Measurements from ENCODE around the gene AIMP2.

DNA sequence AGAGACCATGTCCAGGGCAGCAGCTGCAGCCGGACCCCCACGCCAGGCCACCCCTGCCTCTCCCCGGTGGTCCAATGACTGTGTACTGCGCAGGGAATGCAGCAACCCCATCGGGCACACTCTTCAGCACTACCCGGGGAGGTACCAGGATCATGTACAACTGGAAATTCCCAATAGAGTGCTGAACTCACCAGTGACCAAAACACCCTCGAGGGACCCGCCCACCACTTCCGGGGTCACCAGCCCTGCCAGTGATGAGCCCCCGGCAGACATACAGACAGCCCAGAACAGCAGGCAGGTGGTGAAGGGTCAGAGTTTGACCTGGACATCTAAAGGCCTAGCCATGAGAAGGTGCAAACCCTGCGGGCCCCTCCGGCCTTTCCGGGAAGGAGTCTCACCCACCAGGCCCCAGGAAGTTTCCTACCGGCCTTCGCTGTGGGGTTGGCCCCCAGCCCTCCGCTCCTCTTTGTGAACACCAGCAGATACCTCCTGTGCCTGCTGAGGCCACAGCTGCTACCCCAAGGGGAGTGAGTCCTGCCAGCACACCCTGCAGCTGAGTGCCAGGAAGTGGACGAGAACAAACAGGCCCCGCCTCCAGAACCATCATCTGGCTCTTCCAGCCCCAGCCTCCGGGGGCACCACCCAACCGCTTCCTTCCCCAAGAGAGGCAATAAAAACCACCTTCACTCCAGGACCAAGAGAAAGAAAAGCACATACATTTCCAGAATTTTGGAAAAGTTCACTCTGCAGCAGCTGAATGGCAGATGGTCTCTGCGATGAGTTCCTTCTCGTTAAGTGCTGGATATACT, 17.1 kb downstream of the AIMP2 start:
- TF ChIP-seq EP300 (IDR thresholded peaks at IDR 0.05; ENCODE audit: borderline replicate concordance in 1 of 2, low read depth in 2 of 2, low read length in 2 of 2) (no peak), SIX5 (IDR thresholded peaks at IDR 0.05; ENCODE audit: low read depth, low read length) (no peak), POLR2AphosphoS5 (IDR thresholded peaks at IDR 0.05; ENCODE audit: low read depth, low read length) (no peak), HDAC6 (IDR thresholded peaks at IDR 0.05; ENCODE audit: low read depth, low read length) (no peak), FOSL1 (IDR thresholded peaks at IDR 0.05; ENCODE audit: insufficient read depth, low read depth, low read length) (no peak), SRF (IDR thresholded peaks at IDR 0.05; ENCODE audit: low read depth, low read length) (no peak), CEBPB (IDR thresholded peaks at IDR 0.05; ENCODE audit: low read depth, low read length) (no peak), POLR2A (IDR thresholded peaks at IDR 0.05; ENCODE audit: control extremely low read depth in 1 of 2, low read depth in 2 of 2, low read length in 2 of 2) (no peak), SP2 (IDR thresholded peaks at IDR 0.05; ENCODE audit: low read length) (no peak), CHD2 (IDR thresholded peaks at IDR 0.05; ENCODE audit: low read length) (no peak), YY1 (IDR thresholded peaks at IDR 0.05; ENCODE audit: low read depth, low read length) (no peak)
- TF ChIP-seq, protein P1, sequence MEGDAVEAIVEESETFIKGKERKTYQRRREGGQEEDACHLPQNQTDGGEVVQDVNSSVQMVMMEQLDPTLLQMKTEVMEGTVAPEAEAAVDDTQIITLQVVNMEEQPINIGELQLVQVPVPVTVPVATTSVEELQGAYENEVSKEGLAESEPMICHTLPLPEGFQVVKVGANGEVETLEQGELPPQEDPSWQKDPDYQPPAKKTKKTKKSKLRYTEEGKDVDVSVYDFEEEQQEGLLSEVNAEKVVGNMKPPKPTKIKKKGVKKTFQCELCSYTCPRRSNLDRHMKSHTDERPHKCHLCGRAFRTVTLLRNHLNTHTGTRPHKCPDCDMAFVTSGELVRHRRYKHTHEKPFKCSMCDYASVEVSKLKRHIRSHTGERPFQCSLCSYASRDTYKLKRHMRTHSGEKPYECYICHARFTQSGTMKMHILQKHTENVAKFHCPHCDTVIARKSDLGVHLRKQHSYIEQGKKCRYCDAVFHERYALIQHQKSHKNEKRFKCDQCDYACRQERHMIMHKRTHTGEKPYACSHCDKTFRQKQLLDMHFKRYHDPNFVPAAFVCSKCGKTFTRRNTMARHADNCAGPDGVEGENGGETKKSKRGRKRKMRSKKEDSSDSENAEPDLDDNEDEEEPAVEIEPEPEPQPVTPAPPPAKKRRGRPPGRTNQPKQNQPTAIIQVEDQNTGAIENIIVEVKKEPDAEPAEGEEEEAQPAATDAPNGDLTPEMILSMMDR (IDR thresholded peaks at IDR 0.05; ENCODE audit: control extremely low read depth in 1 of 3, insufficient read depth in 1 of 3, low read depth in 1 of 3, low read length in 3 of 3) = peak; percentile 64 to 69 (median 66)
- TF ChIP-seq, protein P2, sequence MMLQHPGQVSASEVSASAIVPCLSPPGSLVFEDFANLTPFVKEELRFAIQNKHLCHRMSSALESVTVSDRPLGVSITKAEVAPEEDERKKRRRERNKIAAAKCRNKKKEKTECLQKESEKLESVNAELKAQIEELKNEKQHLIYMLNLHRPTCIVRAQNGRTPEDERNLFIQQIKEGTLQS (IDR thresholded peaks at IDR 0.05; ENCODE audit: insufficient read depth, low read depth, low read length) = no peak

Measured in H1 (cell line).